Fibroblast of pulmonary artery (primary cell): ENCODE measurements around the gene SNX30.

Experiments
- DNase-seq: peaks from one replicate; pipeline ENCODE4 v3.0.0-alpha.2; 2010; ENCODE audit warnings: low read depth
- H3K4me3 ChIP-seq: replicated peaks from 2 replicates; pipeline ENCODE4 v1.5.1; 2011; ENCODE audit warnings: low read depth, mild to moderate bottlenecking, control low read depth, low read length, moderate library complexity
- TF ChIP-seq, protein P1 (sequence below): IDR thresholded peaks from 2 replicates; pipeline ENCODE4 v1.5.1; 2011; ENCODE audit warnings: mild to moderate bottlenecking, control low read depth, low read length, inconsistent platforms; ENCODE audit errors: missing control alignments

SNX30 gene

DNA sequence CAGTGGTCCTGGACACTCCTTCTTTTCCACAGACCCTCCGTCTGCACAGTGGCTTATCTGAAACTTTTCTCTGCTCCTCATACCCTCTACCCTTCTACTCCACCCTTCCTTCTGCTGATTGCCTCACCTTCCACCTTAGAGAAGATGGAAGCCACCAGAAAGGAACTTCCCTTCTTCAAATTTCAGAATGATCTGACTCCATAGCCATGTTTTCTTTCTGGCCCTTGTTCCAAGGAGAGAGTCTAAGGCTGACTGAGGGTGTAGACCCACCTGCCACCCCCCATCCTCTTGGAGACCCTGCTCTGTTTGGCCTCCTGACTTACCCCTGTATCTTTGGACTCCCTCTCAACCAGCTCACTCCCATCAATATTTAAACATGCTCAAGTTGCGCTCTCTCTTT, 7.4 kb downstream of the SNX30 start:
- no peak for DNase-seq
- TF ChIP-seq, protein P1, sequence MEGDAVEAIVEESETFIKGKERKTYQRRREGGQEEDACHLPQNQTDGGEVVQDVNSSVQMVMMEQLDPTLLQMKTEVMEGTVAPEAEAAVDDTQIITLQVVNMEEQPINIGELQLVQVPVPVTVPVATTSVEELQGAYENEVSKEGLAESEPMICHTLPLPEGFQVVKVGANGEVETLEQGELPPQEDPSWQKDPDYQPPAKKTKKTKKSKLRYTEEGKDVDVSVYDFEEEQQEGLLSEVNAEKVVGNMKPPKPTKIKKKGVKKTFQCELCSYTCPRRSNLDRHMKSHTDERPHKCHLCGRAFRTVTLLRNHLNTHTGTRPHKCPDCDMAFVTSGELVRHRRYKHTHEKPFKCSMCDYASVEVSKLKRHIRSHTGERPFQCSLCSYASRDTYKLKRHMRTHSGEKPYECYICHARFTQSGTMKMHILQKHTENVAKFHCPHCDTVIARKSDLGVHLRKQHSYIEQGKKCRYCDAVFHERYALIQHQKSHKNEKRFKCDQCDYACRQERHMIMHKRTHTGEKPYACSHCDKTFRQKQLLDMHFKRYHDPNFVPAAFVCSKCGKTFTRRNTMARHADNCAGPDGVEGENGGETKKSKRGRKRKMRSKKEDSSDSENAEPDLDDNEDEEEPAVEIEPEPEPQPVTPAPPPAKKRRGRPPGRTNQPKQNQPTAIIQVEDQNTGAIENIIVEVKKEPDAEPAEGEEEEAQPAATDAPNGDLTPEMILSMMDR, result no peak

DNA sequence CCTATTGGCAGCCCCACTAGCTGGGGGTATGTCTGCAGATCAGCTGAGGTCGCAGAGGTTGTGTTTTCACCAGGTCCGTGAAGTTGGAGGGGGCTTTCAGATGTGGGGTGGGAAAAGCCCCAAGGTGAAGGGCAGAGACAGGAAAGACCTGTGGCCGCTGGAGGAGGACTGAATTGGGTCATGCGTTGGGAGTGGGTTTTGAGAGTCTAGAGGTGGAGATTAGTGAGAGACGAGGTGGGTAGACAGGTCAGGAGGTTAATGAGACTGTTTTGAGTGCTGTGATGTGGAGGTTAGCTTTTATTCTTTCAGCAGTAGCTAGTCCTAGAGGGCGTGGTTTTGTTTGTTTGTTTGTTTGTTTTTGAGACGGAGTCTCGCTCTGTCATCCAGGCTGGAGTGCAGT, 10.3 kb downstream of the SNX30 start:
- H3K4me3 ChIP-seq, result no peak overlapping the region
- no peak for DNase-seq
- TF ChIP-seq, protein P1, result no peak

More for the DNA sequence above, 7.4 kb downstream of the SNX30 start:
- no peak overlapping the region for H3K4me3 ChIP-seq

DNA sequence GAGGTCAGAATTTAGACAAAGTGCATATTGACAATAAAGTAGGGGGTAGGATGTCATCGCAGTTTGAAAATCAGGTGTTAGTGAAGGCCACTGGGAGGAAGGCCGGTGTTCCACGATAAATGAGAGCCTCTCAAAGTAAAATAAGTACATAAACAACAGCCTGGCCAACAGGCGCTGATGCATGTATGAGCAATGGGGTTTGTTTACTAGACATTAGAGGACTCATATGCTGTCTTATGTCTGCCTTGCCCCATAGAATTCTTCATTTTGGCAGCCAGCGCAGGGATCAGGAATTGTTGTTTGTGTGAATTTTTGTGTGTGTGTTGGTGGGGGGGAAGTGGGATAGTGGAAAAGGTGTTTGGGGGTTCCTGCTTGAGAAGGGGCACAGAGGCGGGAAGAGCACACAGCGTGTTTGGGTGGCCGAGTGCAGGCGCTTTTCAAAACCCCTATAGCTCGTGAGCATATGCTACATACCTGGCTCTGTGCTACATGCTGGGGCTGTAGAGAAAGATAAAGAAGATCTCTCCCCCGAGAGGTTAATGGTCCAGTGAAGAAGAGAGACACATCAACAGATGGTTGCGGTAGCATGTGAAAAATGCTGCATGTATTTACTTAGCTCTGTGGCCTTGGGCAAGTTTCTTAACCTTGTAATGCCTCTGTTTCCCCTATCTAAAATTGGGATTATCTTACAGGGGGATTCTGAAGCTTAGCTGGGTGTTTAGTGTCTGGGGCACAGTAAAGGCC, 11.5 kb downstream of the SNX30 start:
- TF ChIP-seq, protein P1, result no peak
- H3K4me3 ChIP-seq, result no peak overlapping the region
- no peak for DNase-seq

DNA sequence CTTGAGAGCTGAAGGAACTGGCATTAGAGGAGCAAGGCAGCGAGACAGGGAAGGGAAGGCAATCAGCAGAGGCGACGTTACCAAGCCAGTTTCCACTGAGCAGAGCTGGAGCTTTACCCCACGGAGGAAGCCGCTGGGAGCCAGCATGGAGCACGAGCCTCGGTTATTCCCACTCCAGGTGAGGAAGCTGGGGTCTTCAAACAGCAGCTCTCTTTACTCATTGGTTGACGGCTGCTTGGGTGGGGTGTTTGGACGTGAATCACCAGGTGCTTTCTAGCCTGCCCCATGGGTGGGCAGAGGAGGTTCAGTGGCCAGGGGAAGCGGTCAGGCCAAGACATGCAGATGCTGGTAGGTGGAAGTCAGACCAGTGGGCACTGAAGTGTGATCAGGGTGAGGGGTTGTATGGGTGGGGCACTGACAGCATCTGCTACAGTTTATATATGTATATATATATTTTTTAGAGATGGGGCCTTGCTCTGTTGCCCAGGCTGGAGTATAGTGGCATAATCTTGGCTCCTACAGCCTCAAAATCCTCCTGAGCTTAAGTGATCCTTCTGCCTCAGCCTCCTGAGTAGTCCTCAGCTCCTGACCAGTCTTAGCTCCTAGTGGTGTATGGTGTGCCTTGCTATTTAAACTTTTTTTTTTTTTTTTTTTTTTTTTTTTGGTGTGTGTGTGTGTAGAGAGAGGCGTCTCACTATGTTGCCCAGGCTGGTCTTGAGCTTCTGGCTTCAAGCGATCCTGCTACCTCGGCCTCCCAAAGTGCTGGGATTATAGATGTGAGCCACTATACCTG, 12.4 kb downstream of the SNX30 start:
- DNase-seq, result no peak
- no peak overlapping the region for H3K4me3 ChIP-seq
- TF ChIP-seq, protein P1, result no peak

DNA sequence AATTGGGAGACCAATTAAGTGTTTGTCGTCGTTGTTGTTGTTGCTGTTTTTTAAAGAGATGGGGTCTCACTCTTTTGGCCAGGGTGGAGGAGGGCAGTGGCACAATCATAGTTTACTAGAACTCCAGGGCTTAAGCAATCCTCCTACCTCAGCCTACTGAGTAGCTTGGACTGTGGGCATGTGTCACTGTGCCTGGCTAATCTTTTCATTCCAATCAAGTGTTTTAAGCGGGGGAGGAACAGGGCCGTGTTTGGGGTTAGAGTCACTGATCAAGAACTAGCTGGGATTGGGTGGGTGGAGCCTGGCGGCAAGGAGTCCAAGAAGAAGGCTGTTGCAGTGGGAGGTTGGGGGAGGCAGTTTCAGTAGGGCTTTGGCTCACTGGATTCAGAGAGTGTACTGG, 13.8 kb downstream of the SNX30 start:
- peak; percentile 74 for DNase-seq
- TF ChIP-seq, protein P1, result no peak
- no peak overlapping the region for H3K4me3 ChIP-seq

DNA sequence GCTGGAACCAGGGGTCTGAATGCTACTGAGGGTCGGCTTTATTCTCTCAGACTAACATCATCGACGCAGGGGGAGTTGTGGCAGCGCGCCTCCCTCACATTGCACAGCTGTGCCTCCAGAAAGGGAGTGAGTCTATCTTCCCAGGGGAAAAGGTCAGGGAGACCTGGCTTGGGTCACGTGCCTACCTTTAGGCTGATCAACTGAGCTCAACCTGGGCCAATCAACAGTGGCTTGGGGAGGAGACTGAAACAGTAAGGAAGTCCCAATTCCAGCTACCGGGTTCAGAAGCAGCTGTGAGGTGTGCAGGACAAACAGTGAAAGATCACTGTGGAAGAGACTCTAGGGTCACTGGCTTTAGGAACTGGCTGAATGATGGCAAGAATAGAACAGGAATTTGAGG, 14.3 kb downstream of the SNX30 start:
- no peak for DNase-seq
- TF ChIP-seq, protein P1, result no peak
- no peak overlapping the region for H3K4me3 ChIP-seq
